HEK293T (cell line): ENCODE measurements around the gene CEACAM19.
"Not testable (repeated sequence)": the region's sequence is repeated elsewhere in the genome, so short reads cannot be mapped to it uniquely, and the experiment has no call there.

Experiments used
- CTCF ChIA-PET: fragments of 350-600 bp; formaldehyde crosslinking; extraction: SDS; loops from one replicate; lab custom pipeline; 2021; ENCODE audit warnings: antibody characterized with exemption, inconsistent platforms; lab: Yijun Ruan, JAX
- POLR2A ChIA-PET: fragments of 350-600 bp; formaldehyde crosslinking; extraction: SDS; loops from one replicate; lab custom pipeline; 2020; ENCODE audit warnings: antibody characterized with exemption, inconsistent platforms; lab: Yijun Ruan, JAX
- DNase-seq: peaks from one replicate; pipeline ENCODE4 v3.0.0; 2012; ENCODE audit warnings: mixed read lengths; ENCODE audit errors: extremely low spot score
- ARNT ChIP-seq: fragments of 450-650 bp; IDR thresholded peaks from 2 replicates; pipeline ENCODE4 v1.6.1; 2017; ENCODE audit warnings: mild to moderate bottlenecking
- BHLHE40 ChIP-seq: fragments of 450-650 bp; IDR thresholded peaks from 2 replicates; pipeline ENCODE4 v1.6.1; 2016; ENCODE audit warnings: mild to moderate bottlenecking, moderate library complexity, borderline replicate concordance
- CTBP1 ChIP-seq: fragments of 450-650 bp; IDR thresholded peaks from 2 replicates; pipeline ENCODE4 v1.6.1; 2016; ENCODE audit warnings: borderline replicate concordance
- FOXA1 ChIP-seq: fragments of 450-650 bp; IDR thresholded peaks from 2 replicates; pipeline ENCODE4 v1.6.1; 2016; ENCODE audit warnings: mild to moderate bottlenecking
- FOXK2 ChIP-seq: fragments of 450-650 bp; IDR thresholded peaks from 2 replicates; pipeline ENCODE4 v1.6.1; 2016; ENCODE audit warnings: mild to moderate bottlenecking
- FOXM1 ChIP-seq: fragments of 450-650 bp; IDR thresholded peaks from 2 replicates; pipeline ENCODE4 v1.6.1; 2017; ENCODE audit warnings: mild to moderate bottlenecking, borderline replicate concordance
- L3MBTL2 ChIP-seq: fragments of 450-650 bp; conservative IDR thresholded peaks from 2 replicates; pipeline ENCODE4 v1.6.1; 2016; ENCODE audit warnings: mild to moderate bottlenecking
- LEF1 ChIP-seq: fragments of 450-650 bp; IDR thresholded peaks from 2 replicates; pipeline ENCODE4 v1.6.1; 2017; ENCODE audit warnings: mild to moderate bottlenecking, borderline replicate concordance
- NFRKB ChIP-seq: fragments of 450-650 bp; IDR thresholded peaks from 2 replicates; pipeline ENCODE4 v1.6.1; 2016; ENCODE audit warnings: mild to moderate bottlenecking, moderate library complexity
- PKNOX1 ChIP-seq: fragments of 450-650 bp; IDR thresholded peaks from 2 replicates; pipeline ENCODE4 v1.6.1; 2016
- SP1 ChIP-seq: fragments of 450-650 bp; IDR thresholded peaks from 2 replicates; pipeline ENCODE4 v1.6.1; 2017
- SUZ12 ChIP-seq: fragments of 450-650 bp; IDR thresholded peaks from 2 replicates; pipeline ENCODE4 v1.6.1; 2016; ENCODE audit warnings: mild to moderate bottlenecking
- TARDBP ChIP-seq: fragments of 450-650 bp; IDR thresholded peaks from 2 replicates; pipeline ENCODE4 v1.6.1; 2016
- ZNF384 ChIP-seq: fragments of 450-650 bp; IDR thresholded peaks from 2 replicates; pipeline ENCODE4 v1.6.1; 2016

CEACAM19 gene

GRCh38 chr19:44627631-44628030 is 43.7 kb upstream of the CEACAM19 start:
- ChIA-PET CTCF (no interaction called here), POLR2A (no interaction called here)
- DNase-seq = no peak
- TF ChIP-seq FOXM1 (no peak), SUZ12 (no peak), FOXA1 (no peak), FOXK2 (no peak), LEF1 (no peak), BHLHE40 (no peak), ARNT (no peak), SP1 (no peak)

- ChIA-PET POLR2A (no interaction called here), CTCF (no interaction called here)
- DNase-seq = no peak
- TF ChIP-seq CTBP1 (no peak), TARDBP (no peak), ZNF384 (no peak)
These were observed 42.5 kb upstream of the CEACAM19 start for GRCh38 chr19:44628793-44629192.

GRCh38 chr19:44631611-44632010 is 39.7 kb upstream of the CEACAM19 start:
- POLR2A ChIA-PET = interaction anchor here (1.6 kb wide), 1 partner anchor 12 kb away, joined by 5 read pairs; the partner anchor contains the start of gene PVR
- CTCF ChIA-PET, DNase-seq: not testable (repeated sequence)

- POLR2A ChIA-PET = interaction anchor here (2.4 kb wide), 1 partner anchor 10 kb away, joined by 8 read pairs; the partner anchor contains the start of gene PVR
- CTCF ChIA-PET = interaction anchor here (0.7 to 1.2 kb wide), 2 partner anchors 46 to 49 kb away, joined by 3 to 5 read pairs; no protein-coding TSS in a partner anchor
- not testable (repeated sequence) for DNase-seq
These were observed 37.2 kb upstream of the CEACAM19 start for GRCh38 chr19:44634058-44634457.

- DNase-seq = no peak
- CTCF ChIA-PET = interaction anchor here (0.7 to 1.2 kb wide), 2 partner anchors 46 to 50 kb away, joined by 3 to 5 read pairs; no protein-coding TSS in a partner anchor
- POLR2A ChIA-PET = interaction anchor here (2.4 kb wide), 1 partner anchor 9 kb away, joined by 8 read pairs; the partner anchor contains the start of gene PVR
- TF ChIP-seq PKNOX1 (no peak), ARNT (no peak)
These were observed 36.5 kb upstream of the CEACAM19 start for GRCh38 chr19:44634785-44635184.

GRCh38 chr19:44635581-44636438 is 35.5 kb upstream of the CEACAM19 start:
- CTCF ChIA-PET = interaction anchor here (0.6 to 1.0 kb wide), 2 partner anchors 10 to 907 kb away, joined by 3 to 6 read pairs; no protein-coding TSS in a partner anchor
- POLR2A ChIA-PET = interaction anchor here (2.4 kb wide), 1 partner anchor 8 kb away, joined by 8 read pairs; the partner anchor contains the start of gene PVR
- DNase-seq = no peak
- TF ChIP-seq ARNT (no peak), NFRKB (no peak), FOXM1 (no peak), BHLHE40 (no peak), ZNF384 (no peak), FOXA1 (no peak), SP1 (no peak), FOXK2 (no peak), L3MBTL2 (no peak), PKNOX1 (no peak), SUZ12 (no peak), LEF1 (no peak), TARDBP (no peak)

- POLR2A ChIA-PET = interaction anchor here (2.4 kb wide), 1 partner anchor 7 kb away, joined by 8 read pairs; the partner anchor contains the start of gene PVR
- TF ChIP-seq TARDBP = no peak
- TF ChIP-seq ARNT = no peak
- TF ChIP-seq FOXK2 = no peak
- TF ChIP-seq FOXA1 = no peak
- TF ChIP-seq SP1 = no peak
- no peak for TF ChIP-seq ZNF384
- TF ChIP-seq NFRKB = no peak
- TF ChIP-seq LEF1 = no peak
- no peak for TF ChIP-seq BHLHE40
- TF ChIP-seq SUZ12 = no peak
- no peak for TF ChIP-seq L3MBTL2
- TF ChIP-seq CTBP1 = no peak
- no peak for DNase-seq
- CTCF ChIA-PET = interaction anchor here (0.6 to 1.0 kb wide), 2 partner anchors 10 to 906 kb away, joined by 3 to 6 read pairs; no protein-coding TSS in a partner anchor
These were observed 34.6 kb upstream of the CEACAM19 start for GRCh38 chr19:44636439-44637389.
